ENCODE data around the gene OASL.

DNA sequence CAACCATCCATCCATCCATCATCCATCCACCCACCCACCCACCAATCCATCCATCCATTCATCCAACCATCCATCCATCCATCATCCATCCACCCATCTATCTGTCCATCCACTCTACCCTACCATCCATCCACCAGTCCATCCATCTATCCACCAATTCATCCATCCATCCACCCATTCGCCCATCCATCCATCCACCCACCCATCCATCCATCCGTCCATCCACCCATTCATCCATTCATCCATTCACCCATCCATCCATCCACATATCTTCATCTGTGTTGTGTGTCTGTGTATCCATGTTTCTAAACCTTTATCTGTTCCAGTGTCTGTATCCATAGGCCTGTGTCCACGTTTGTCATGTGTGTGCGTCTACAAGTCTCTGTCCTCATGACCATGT lies 50.8 kb downstream of the OASL start:
- TF ChIP-seq POLR2A (IDR thresholded peaks at IDR 0.05; ENCODE audit: extremely low read depth, insufficient read length) = no peak
- TF ChIP-seq, protein P1, sequence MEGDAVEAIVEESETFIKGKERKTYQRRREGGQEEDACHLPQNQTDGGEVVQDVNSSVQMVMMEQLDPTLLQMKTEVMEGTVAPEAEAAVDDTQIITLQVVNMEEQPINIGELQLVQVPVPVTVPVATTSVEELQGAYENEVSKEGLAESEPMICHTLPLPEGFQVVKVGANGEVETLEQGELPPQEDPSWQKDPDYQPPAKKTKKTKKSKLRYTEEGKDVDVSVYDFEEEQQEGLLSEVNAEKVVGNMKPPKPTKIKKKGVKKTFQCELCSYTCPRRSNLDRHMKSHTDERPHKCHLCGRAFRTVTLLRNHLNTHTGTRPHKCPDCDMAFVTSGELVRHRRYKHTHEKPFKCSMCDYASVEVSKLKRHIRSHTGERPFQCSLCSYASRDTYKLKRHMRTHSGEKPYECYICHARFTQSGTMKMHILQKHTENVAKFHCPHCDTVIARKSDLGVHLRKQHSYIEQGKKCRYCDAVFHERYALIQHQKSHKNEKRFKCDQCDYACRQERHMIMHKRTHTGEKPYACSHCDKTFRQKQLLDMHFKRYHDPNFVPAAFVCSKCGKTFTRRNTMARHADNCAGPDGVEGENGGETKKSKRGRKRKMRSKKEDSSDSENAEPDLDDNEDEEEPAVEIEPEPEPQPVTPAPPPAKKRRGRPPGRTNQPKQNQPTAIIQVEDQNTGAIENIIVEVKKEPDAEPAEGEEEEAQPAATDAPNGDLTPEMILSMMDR (IDR thresholded peaks at IDR 0.05; ENCODE audit: low read depth, low read length) = no peak
